SK-N-SH (cell line): ENCODE measurements around the gene DDX17. TPM values are rescaled to one million over a fixed set of nuclear protein-coding genes. Genes with fewer than 3 reads are reported as not detected.

Source experiments
- CTCF ChIA-PET: fragments of 300-600, 350-600 bp; formaldehyde crosslinking; extraction: SDS; loops from one replicate; lab custom pipeline; 2021; lab: Yijun Ruan, JAX
- POLR2A ChIA-PET: fragments of 350-600 bp; sonication (Branson Sonifier 250); formaldehyde crosslinking; extraction: SDS; loops from one replicate; lab custom pipeline; 2020; ENCODE audit warnings: antibody characterized with exemption, inconsistent platforms; lab: Yijun Ruan, JAX
- DNase-seq: peaks from one replicate; pipeline ENCODE4 v3.0.0; 2012
- H2AFZ ChIP-seq: fragments of 200-600 bp; sonication (generic); 2 replicates; pipeline ENCODE4 v1.8.1; 2016; ENCODE audit warnings: antibody characterized with exemption, mild to moderate bottlenecking, low read depth
- H3F3A ChIP-seq: fragments of 200-600 bp; sonication (generic); replicated peaks from 2 replicates; pipeline ENCODE3; 2016; ENCODE audit warnings: antibody characterized with exemption, mild to moderate bottlenecking; ENCODE audit not compliant: insufficient read depth
- H3K27ac ChIP-seq, 2 experiments: fragments of 200-500 bp in 1 of 2; fragments of 200-600 bp in 1 of 2; sonication (Bioruptor generic) in 1 of 2; sonication (generic), shearing (Covaris generic) in 1 of 2; 2 replicates each; pipeline versions ENCODE4 v1.5.1 to v1.6.1; 2014 to 2016; ENCODE audit warnings: low read depth in 2 of 2, inconsistent platforms in 1 of 2, low read length in 1 of 2, mild to moderate bottlenecking in 1 of 2, mixed read lengths in 1 of 2
- H3K27me3 ChIP-seq: fragments of 200-600 bp; sonication (generic), shearing (Covaris generic); 2 replicates; pipeline ENCODE4 v1.6.1; 2016; ENCODE audit warnings: mixed run types; ENCODE audit not compliant: insufficient read depth
- H3K36me3 ChIP-seq, 2 experiments: fragments of 200-500 bp in 1 of 2; fragments of 200-600 bp in 1 of 2; sonication (Bioruptor generic) in 1 of 2; sonication (generic) in 1 of 2; replicated peaks in 1 of 2; 2 replicates each; pipeline versions ENCODE3 to v1.5.1; 2014 to 2016; ENCODE audit warnings: low read length in 1 of 2, mild to moderate bottlenecking in 1 of 2; ENCODE audit not compliant: insufficient read depth in 2 of 2, control insufficient read depth in 1 of 2
- H3K4me1 ChIP-seq, 2 experiments: fragments of 200-500 bp in 1 of 2; fragments of 200-600 bp in 1 of 2; sonication (Bioruptor generic) in 1 of 2; sonication (generic), shearing (Covaris generic) in 1 of 2; 2 replicates each; pipeline versions ENCODE4 v1.5.1 to v1.6.1; 2014 to 2016; ENCODE audit warnings: low read depth in 1 of 2, low read length in 1 of 2, mixed run types in 1 of 2; ENCODE audit not compliant: insufficient read depth in 2 of 2, control insufficient read depth in 1 of 2
- H3K4me2 ChIP-seq: fragments of 200-600 bp; sonication (generic), shearing (Covaris generic); 2 replicates; pipeline ENCODE4 v1.6.1; 2017; ENCODE audit warnings: mixed run types
- H3K4me3 ChIP-seq, 2 experiments: fragments of 200-500 bp in 1 of 2; fragments of 200-600 bp in 1 of 2; sonication (Bioruptor generic) in 1 of 2; sonication (generic), shearing (Covaris generic) in 1 of 2; 2 replicates each; pipeline versions ENCODE4 v1.5.1 to v1.8.1; 2014 to 2016; ENCODE audit warnings: low read depth in 2 of 2, inconsistent platforms in 1 of 2, low read length in 1 of 2, mild to moderate bottlenecking in 1 of 2, mixed read lengths in 1 of 2, moderate library complexity in 1 of 2
- H3K79me2 ChIP-seq: fragments of 200-600 bp; sonication (generic); 2 replicates; pipeline ENCODE4 v1.8.1; 2017; ENCODE audit warnings: mild to moderate bottlenecking; ENCODE audit not compliant: insufficient read depth
- H3K9ac ChIP-seq: fragments of 200-600 bp; sonication (generic); 2 replicates; pipeline ENCODE4 v1.6.1; 2017; ENCODE audit warnings: mixed run types
- H3K9me2 ChIP-seq: fragments of 200-600 bp; sonication (generic); 2 replicates; pipeline ENCODE4 v1.6.1; 2017; ENCODE audit warnings: mixed run types
- H3K9me3 ChIP-seq: fragments of 200-600 bp; sonication (generic); 2 replicates; pipeline ENCODE4 v1.6.1; 2017; ENCODE audit warnings: mixed run types, mild to moderate bottlenecking, moderate library complexity
- H4K20me1 ChIP-seq: fragments of 200-600 bp; sonication (generic); 2 replicates; pipeline ENCODE4 v1.6.1; 2017; ENCODE audit warnings: mild to moderate bottlenecking, mixed run types; ENCODE audit not compliant: insufficient read depth
- CHD2 ChIP-seq: fragments of 150-350 bp; IDR thresholded peaks from 2 replicates; pipeline ENCODE4 v1.6.1; 2018; ENCODE audit warnings: low read length; ENCODE audit not compliant: partially characterized antibody
- ELF1 ChIP-seq: IDR thresholded peaks from 2 replicates; pipeline ENCODE4 v1.4.0; 2012
- FOXJ3 ChIP-seq: sonication (generic); formaldehyde crosslinking; IDR thresholded peaks from 2 replicates; pipeline ENCODE4 v1.5.1; 2020; ENCODE audit warnings: mild to moderate bottlenecking, missing genetic modification reagents
- FOXM1 ChIP-seq: IDR thresholded peaks from 2 replicates; pipeline ENCODE4 v1.4.0; 2012; ENCODE audit warnings: low read depth, mild to moderate bottlenecking
- GABPA ChIP-seq: IDR thresholded peaks from 2 replicates; pipeline ENCODE4 v1.4.0; 2012; ENCODE audit warnings: low read depth, mild to moderate bottlenecking
- MXI1 ChIP-seq: IDR thresholded peaks from 2 replicates; pipeline ENCODE4 v1.6.1; 2012; ENCODE audit warnings: mild to moderate bottlenecking, low read depth, low read length, improper control_type of control experiment
- RAD21 ChIP-seq: IDR thresholded peaks from 2 replicates; pipeline ENCODE4 v1.6.1; 2012; ENCODE audit warnings: mild to moderate bottlenecking, low read length
- RCOR1 ChIP-seq: fragments of 150-350 bp; IDR thresholded peaks from 2 replicates; pipeline ENCODE4 v1.6.1; 2017; ENCODE audit warnings: antibody characterized with exemption, low read length
- RXRA ChIP-seq: IDR thresholded peaks from 2 replicates; pipeline ENCODE4 v1.4.0; 2012; ENCODE audit warnings: low read depth, mild to moderate bottlenecking, borderline replicate concordance
- SIN3A ChIP-seq: IDR thresholded peaks from 2 replicates; pipeline ENCODE4 v1.6.1; 2012; ENCODE audit warnings: low read depth, mild to moderate bottlenecking, low read length, moderate library complexity, borderline replicate concordance
- TAF1 ChIP-seq: IDR thresholded peaks from 2 replicates; pipeline ENCODE4 v1.6.1; 2012; ENCODE audit warnings: low read depth, mild to moderate bottlenecking, low read length, moderate library complexity, borderline replicate concordance
- WGBS: methylation state at CpG from one replicate; pipeline ENCODE4 v1.1.6; 2017; ENCODE audit warnings: low lambda C conversion rate; 5-methylcytosine and 5-hydroxymethylcytosine counted together
- polyA plus RNA-seq, 3 experiments: library from polyadenylated mRNA; depleted of rRNA; stranded (reverse); fragments of >200 nt; gene quantifications; 2 replicates each; pipeline ENCODE4 v1.2.3, GENCODE V29; 2012
- TF ChIP-seq, protein P1 (sequence below): fragments of 150-350 bp; IDR thresholded peaks from 2 replicates; pipeline ENCODE4 v1.6.1; 2016; ENCODE audit warnings: mild to moderate bottlenecking, low read depth, low read length
- TF ChIP-seq, protein P2 (sequence below): IDR thresholded peaks from 2 replicates; pipeline ENCODE4 v1.4.0; 2012; ENCODE audit warnings: low read depth
- TF ChIP-seq, protein P3 (sequence below): fragments of 200-600 bp; sonication (generic); IDR thresholded peaks from 2 replicates; pipeline ENCODE4 v1.6.1; 2017; ENCODE audit warnings: antibody characterized with exemption, mild to moderate bottlenecking, moderate library complexity

Gene DDX17
- polyA plus RNA-seq, 1 of the 3 experiments (the other 2 are of a cell fraction), result 111 TPM

DNA sequence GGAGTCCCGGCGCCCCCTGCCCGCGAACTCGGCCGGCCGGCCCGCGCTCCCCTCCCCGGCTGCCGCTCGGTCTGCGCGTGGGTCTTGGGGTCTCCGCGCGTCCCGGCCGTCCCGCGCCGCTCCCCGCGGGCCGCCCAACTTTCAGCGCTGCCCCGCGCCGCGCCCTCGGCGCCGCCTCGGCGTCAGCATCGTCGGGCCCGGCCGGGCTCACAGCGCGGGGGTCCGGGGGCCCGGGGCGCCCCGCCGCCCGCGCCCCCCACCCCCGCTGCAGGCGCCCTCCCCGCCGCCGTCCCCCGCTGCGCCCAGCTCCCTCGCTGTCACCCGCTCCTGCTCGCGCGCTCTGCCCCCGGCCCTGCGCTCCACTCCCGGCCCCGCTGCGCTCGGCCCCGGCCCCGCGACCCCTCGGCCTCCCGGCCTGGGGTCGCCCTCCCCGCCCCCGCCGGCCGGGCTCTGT, 51.0 kb downstream of the DDX17 start, which contains the start of gene KCNJ4 (continued):
- TF ChIP-seq SIN3A, result no peak
- no peak for TF ChIP-seq GABPA
- TF ChIP-seq TAF1, result no peak
- TF ChIP-seq, protein P1, sequence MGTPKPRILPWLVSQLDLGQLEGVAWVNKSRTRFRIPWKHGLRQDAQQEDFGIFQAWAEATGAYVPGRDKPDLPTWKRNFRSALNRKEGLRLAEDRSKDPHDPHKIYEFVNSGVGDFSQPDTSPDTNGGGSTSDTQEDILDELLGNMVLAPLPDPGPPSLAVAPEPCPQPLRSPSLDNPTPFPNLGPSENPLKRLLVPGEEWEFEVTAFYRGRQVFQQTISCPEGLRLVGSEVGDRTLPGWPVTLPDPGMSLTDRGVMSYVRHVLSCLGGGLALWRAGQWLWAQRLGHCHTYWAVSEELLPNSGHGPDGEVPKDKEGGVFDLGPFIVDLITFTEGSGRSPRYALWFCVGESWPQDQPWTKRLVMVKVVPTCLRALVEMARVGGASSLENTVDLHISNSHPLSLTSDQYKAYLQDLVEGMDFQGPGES, result no peak
- no peak for TF ChIP-seq FOXJ3
- no peak for TF ChIP-seq CHD2
- TF ChIP-seq, protein P2, sequence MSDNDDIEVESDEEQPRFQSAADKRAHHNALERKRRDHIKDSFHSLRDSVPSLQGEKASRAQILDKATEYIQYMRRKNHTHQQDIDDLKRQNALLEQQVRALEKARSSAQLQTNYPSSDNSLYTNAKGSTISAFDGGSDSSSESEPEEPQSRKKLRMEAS, result no peak
- TF ChIP-seq RAD21, result no peak
- no peak for TF ChIP-seq RXRA
- no peak for TF ChIP-seq RCOR1
- TF ChIP-seq FOXM1, result no peak

DNA sequence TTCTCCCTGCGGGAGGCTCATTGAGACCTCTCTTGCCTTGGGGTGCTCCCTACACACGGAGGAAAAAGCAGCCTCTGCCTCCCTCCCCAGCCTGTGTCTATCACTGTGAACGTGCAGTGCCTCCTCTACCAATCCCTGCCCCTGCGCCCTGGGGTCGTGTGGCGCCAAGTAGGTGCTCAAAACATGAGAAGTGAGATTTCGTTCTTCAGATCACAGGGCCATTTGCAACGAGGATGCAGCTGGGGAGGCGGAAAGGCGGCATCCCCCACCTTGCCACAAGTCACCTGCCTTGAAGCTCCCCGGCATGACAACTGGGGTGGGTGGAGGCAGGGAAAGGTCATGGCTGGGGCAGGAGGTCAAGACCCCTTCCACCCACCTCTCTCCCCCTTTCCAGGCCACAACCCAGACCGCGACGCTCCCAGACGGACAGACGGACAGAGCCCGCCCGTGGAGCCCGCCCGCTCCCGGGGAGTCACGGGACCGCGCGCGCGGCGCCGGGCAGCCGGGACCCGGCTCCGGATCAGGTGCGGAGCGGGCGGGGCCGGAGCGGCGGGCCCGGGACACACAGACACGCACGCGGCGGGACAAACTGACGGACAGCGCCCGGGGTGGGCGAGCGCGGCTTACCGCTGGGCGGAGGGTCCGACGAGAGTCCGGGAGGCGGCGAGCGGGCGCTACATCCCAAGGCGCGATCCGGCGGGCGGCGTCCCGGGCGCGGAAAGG, 51.6 kb downstream of the DDX17 start:
- no peaks in the 10 kb centered on the region for H3K79me2 ChIP-seq
- H3K27me3 ChIP-seq, result no peaks in the 10 kb centered on the region; the same call in 1 of the 2 replicates
- H3K9me2 ChIP-seq, result no peaks in the 10 kb centered on the region
- H3K9ac ChIP-seq, result no peak overlapping the region
- peak; percentile 54 for DNase-seq
- TF ChIP-seq FOXJ3, result no peak
- TF ChIP-seq TAF1, result no peak
- TF ChIP-seq, protein P1, result no peak
- TF ChIP-seq ELF1, result no peak
- TF ChIP-seq, protein P3, sequence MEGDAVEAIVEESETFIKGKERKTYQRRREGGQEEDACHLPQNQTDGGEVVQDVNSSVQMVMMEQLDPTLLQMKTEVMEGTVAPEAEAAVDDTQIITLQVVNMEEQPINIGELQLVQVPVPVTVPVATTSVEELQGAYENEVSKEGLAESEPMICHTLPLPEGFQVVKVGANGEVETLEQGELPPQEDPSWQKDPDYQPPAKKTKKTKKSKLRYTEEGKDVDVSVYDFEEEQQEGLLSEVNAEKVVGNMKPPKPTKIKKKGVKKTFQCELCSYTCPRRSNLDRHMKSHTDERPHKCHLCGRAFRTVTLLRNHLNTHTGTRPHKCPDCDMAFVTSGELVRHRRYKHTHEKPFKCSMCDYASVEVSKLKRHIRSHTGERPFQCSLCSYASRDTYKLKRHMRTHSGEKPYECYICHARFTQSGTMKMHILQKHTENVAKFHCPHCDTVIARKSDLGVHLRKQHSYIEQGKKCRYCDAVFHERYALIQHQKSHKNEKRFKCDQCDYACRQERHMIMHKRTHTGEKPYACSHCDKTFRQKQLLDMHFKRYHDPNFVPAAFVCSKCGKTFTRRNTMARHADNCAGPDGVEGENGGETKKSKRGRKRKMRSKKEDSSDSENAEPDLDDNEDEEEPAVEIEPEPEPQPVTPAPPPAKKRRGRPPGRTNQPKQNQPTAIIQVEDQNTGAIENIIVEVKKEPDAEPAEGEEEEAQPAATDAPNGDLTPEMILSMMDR, result no peak
- TF ChIP-seq MXI1, result no peak
- H3K4me2 ChIP-seq, result no peak overlapping the region
- no peaks in the 10 kb centered on the region for H4K20me1 ChIP-seq
- no peaks in the 10 kb centered on the region for H3K9me3 ChIP-seq
- no peak overlapping the region for H2AFZ ChIP-seq
- WGBS, result no CpG with 5 or more reads among the region's 67 CpGs
- no peaks in the 10 kb centered on the region for H3F3A ChIP-seq
- no peak overlapping the region for H3K27ac ChIP-seq
- H3K36me3 ChIP-seq, result no peaks in the 10 kb centered on the region
- H3K4me3 ChIP-seq, result peak overlapping the region in 1 of 2 experiments; percentile 22; a peak in 1 of 4 replicates
- H3K4me1 ChIP-seq, result peaks cover 0 to 11% of the 10 kb centered on the region in 2 experiments; a peak in 1 of 4 replicates
- POLR2A ChIA-PET, result no interaction called here
- CTCF ChIA-PET, result no interaction called here
